Activated T-helper 17 cell treated with anti-CD3 and anti-CD28 coated beads, Interleukin-2, amount 50 U/mL, for 72 hours (primary cell): ENCODE measurements around the gene CETP. TPM values are rescaled to one million over a fixed set of nuclear protein-coding genes. Genes with fewer than 3 reads are reported as not detected.
"Not testable (repeated sequence)": the region's sequence is repeated elsewhere in the genome, so short reads cannot be mapped to it uniquely, and the experiment has no call there.

Source experiments
- ATAC-seq: fragments of 150-1000 bp; cut with Tn5 transposase; replicated peaks from 2 replicates; pipeline ENCODE4 v1.10.0; 2021; ENCODE audit warnings: mild to moderate bottlenecking, moderate library complexity
- H3K27ac Mint-ChIP-seq: one replicate; pipeline ENCODE4 v1.8.0; 2022; ENCODE audit warnings: mixed read lengths
- H3K27me3 Mint-ChIP-seq: one replicate; pipeline ENCODE4 v1.8.0; 2022; ENCODE audit warnings: mixed read lengths
- H3K36me3 Mint-ChIP-seq: one replicate; pipeline ENCODE4 v1.8.0; 2022; ENCODE audit warnings: low read depth, mild to moderate bottlenecking, mixed read lengths
- H3K4me1 Mint-ChIP-seq: one replicate; pipeline ENCODE4 v1.8.0; 2022; ENCODE audit warnings: mixed read lengths
- H3K4me3 Mint-ChIP-seq: one replicate; pipeline ENCODE4 v1.8.0; 2022; ENCODE audit warnings: mild to moderate bottlenecking, mixed read lengths
- H3K9me3 Mint-ChIP-seq: one replicate; pipeline ENCODE4 v1.8.0; 2022; ENCODE audit warnings: mixed read lengths
- total RNA-seq, 2 donors: library from RNA; stranded (reverse); gene quantifications; one replicate each; pipeline ENCODE4 v1.2.3, GENCODE V29; 2022

CETP gene
- total RNA-seq, 2 donors from 2014 or later: not detected

GRCh38 chr16:56977216-56977615 is 15.5 kb downstream of the CETP start:
- Mint-ChIP-seq H3K9me3 (no peaks in the 10 kb centered on the region), H3K36me3 (peaks cover 9% of the 10 kb centered on the region), H3K27ac (no peak overlapping the region)

DNA sequence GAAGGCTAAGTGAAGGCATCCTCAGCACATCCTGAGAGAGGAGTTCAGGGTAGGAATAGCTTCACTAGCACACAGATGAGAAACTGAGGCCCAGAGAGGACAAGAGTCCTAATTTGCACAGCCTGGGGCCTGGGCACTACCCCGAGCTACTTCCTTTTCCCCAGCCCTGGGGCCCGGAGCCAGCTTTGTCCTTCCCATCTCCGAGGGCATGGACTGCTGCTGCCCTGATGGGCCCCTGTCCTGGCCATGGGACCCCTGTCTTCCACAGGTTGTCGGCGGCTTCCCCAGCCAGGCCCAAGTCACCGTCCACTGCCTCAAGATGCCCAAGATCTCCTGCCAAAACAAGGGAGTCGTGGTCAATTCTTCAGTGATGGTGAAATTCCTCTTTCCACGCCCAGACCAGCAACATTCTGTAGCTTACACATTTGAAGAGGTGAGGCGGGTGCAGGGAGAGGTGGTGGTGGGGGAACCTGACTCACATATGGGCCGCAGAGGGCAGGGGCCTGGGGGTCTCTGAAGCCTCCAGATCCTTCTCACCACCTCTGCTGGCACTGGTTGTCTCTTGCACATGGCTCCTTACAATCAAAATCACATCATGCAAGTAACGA is 16.2 kb downstream of the CETP start:
- H3K4me1 Mint-ChIP-seq: peaks cover 37% of the 10 kb centered on the region
- peaks cover 16% of the 10 kb centered on the region for H3K36me3 Mint-ChIP-seq
- no peak overlapping the region for H3K27ac Mint-ChIP-seq
- H3K4me3 Mint-ChIP-seq: no peak overlapping the region
- no peaks in the 10 kb centered on the region for H3K9me3 Mint-ChIP-seq
- no peaks in the 10 kb centered on the region for H3K27me3 Mint-ChIP-seq
- ATAC-seq: no peak

More at GRCh38 chr16:56977216-56977615, 15.5 kb downstream of the CETP start:
- Mint-ChIP-seq H3K27me3 (no peaks in the 10 kb centered on the region), H3K4me1 (peaks cover 30% of the 10 kb centered on the region), H3K4me3 (no peak overlapping the region)
- ATAC-seq: no peak

GRCh38 chr16:56980201-56980535 is 18.4 kb downstream of the CETP start:
- no peak overlapping the region for H3K4me3 Mint-ChIP-seq
- H3K27ac Mint-ChIP-seq: no peak overlapping the region
- no peaks in the 10 kb centered on the region for H3K9me3 Mint-ChIP-seq
- H3K4me1 Mint-ChIP-seq: peaks cover 30% of the 10 kb centered on the region
- peaks cover 37% of the 10 kb centered on the region for H3K36me3 Mint-ChIP-seq
- no peaks in the 10 kb centered on the region for H3K27me3 Mint-ChIP-seq
- no peak for ATAC-seq

DNA sequence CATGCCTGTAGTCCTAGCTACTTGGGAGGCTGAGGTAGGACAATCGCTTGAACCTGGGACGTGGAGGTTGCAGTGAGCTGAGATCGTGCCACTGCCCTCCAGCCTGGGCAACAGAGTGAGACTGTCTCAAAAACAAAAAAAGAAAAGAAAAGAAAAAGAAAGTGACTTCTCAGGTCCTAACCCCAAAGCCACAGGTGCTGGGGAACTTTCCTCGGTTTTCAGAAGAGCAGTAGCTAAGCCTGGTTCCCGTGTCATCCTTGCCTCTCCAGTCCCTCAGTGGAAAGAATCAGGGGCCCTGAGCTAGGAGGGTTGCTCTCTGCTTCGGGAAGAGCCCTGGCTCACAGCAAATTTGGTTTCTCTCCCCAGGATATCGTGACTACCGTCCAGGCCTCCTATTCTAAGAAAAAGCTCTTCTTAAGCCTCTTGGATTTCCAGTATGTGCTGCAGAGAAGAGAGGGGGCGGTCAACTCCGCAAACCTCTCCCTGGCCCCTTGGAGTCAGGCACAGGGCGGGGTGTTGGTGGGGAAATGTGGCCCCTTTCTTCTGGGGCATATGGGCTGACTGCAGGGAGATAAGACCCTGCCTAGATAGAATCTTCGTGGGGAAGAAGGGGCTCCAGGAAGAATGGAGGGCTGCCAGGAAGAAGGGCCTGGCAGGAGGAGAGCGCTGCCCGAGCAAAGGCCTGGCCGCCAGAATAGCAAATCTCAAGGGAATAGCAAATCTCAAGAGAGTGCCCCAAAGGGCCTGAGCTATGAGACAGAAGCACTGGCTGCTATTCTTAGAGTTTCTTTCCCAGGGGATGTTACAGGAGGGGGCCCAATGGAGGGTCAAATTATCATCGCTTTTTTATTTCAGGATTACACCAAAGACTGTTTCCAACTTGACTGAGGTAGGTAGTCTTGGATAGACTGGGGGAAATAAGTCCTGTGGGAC is 19.3 kb downstream of the CETP start:
- Mint-ChIP-seq H3K27me3 (no peaks in the 10 kb centered on the region), H3K27ac (peak overlapping the region; percentile 95), H3K4me3 (no peak overlapping the region), H3K9me3 (no peaks in the 10 kb centered on the region), H3K36me3 (peaks cover 46% of the 10 kb centered on the region), H3K4me1 (peaks cover 29% of the 10 kb centered on the region)
- no peak for ATAC-seq

DNA sequence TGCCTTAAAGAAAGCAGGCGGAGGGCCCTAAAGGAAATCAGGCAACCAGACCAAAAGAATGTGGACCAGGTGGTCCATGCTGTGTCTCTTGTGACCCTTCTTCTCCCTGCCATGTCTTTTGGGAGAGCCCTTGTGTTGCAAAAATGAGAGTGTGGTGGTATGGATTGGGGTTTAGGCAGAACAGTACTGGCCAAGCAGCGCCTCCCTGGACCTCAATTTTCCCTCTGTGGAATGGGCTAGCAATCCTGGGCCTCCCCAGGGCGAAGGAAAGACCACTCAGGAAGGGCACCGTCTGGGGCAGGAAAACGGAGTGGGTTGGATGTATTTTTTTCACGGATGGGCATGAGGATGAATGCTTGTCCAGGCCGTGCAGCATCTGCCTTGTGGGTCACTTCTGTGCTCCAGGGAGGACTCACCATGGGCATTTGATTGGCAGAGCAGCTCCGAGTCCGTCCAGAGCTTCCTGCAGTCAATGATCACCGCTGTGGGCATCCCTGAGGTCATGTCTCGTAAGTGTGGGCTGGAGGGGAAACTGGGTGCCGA is 20.1 kb downstream of the CETP start:
- peak overlapping the region; percentile 95 for H3K27ac Mint-ChIP-seq
- peaks cover 51% of the 10 kb centered on the region for H3K36me3 Mint-ChIP-seq
- peaks cover 29% of the 10 kb centered on the region for H3K4me1 Mint-ChIP-seq

DNA sequence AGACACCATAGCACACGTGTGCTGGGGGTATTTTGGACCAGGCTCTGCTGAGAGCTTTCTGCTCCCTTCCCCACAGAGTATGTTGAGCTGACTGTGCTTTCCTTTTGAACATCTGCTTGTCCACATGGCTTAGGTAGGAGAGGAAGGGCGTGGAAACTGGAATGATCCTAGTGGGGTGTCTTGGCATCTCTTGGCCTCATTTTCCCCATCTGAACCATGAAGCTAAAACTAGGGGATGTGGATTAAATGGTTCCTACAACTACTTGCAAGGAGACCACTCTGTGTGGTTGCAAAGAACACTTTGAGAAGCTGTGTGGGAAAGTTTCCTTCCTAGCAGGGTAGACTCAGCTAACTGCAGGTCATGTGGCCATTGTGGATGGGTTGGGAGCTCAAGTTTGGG is 20.9 kb downstream of the CETP start:
- Mint-ChIP-seq H3K36me3 (peaks cover 60% of the 10 kb centered on the region), H3K4me1 (peaks cover 36% of the 10 kb centered on the region), H3K4me3 (no peak overlapping the region), H3K27me3 (no peaks in the 10 kb centered on the region), H3K9me3 (no peaks in the 10 kb centered on the region), H3K27ac (peak overlapping the region; percentile 95)
- ATAC-seq: no peak

More for the DNA sequence above, 20.1 kb downstream of the CETP start:
- Mint-ChIP-seq H3K9me3 (no peaks in the 10 kb centered on the region), H3K27me3 (no peaks in the 10 kb centered on the region), H3K4me3 (no peak overlapping the region)
- ATAC-seq: no peak

GRCh38 chr16:56983211-56983751 is 21.5 kb downstream of the CETP start:
- H3K4me1 Mint-ChIP-seq: peaks cover 42% of the 10 kb centered on the region
- no peak for ATAC-seq
- H3K4me3 Mint-ChIP-seq: no peak overlapping the region
- peaks cover 66% of the 10 kb centered on the region for H3K36me3 Mint-ChIP-seq
- H3K9me3 Mint-ChIP-seq: no peaks in the 10 kb centered on the region
- no peaks in the 10 kb centered on the region for H3K27me3 Mint-ChIP-seq
- H3K27ac Mint-ChIP-seq: peak overlapping the region; percentile 95

GRCh38 chr16:56984639-56985038 is 22.9 kb downstream of the CETP start:
- Mint-ChIP-seq H3K27me3 (no peaks in the 10 kb centered on the region), H3K36me3 (peaks cover 79% of the 10 kb centered on the region), H3K4me3 (peak overlapping the region; percentile 90), H3K27ac (peak overlapping the region; percentile 95), H3K4me1 (peaks cover 44% of the 10 kb centered on the region), H3K9me3 (no peaks in the 10 kb centered on the region)
- no peak for ATAC-seq

GRCh38 chr16:56985288-56985961 is 23.7 kb downstream of the CETP start:
- ATAC-seq: no peak
- no peaks in the 10 kb centered on the region for H3K9me3 Mint-ChIP-seq
- H3K4me3 Mint-ChIP-seq: peak overlapping the region; percentile 90
- H3K4me1 Mint-ChIP-seq: peaks cover 44% of the 10 kb centered on the region
- peak overlapping the region; percentile 95 for H3K27ac Mint-ChIP-seq
- H3K27me3 Mint-ChIP-seq: no peaks in the 10 kb centered on the region
- peaks cover 87% of the 10 kb centered on the region for H3K36me3 Mint-ChIP-seq

DNA sequence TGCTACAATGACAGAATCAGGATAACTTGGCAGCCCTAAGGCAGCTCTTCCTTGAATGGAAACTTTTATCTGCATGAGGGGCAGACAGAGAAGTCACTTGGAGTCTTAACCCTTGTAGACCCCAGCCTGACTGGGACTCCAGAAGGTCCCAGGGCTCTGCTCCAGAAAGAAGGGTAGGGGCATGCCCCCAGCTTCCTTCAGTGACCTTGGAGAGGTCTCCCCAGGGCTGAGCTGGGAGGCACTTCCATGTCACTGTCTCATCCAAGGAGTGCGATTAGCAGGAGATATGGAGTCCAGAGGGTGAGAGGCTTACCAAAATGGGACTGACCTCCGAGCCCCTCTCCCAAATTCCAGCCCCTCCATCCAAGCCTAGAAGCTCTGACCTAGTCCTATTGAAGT is 24.2 kb downstream of the CETP start:
- Mint-ChIP-seq H3K9me3 (no peaks in the 10 kb centered on the region), H3K4me1 (peaks cover 44% of the 10 kb centered on the region), H3K4me3 (peak overlapping the region; percentile 90), H3K27ac (peak overlapping the region; percentile 95), H3K36me3 (peaks cover 92% of the 10 kb centered on the region), H3K27me3 (no peaks in the 10 kb centered on the region)
- ATAC-seq: no peak

DNA sequence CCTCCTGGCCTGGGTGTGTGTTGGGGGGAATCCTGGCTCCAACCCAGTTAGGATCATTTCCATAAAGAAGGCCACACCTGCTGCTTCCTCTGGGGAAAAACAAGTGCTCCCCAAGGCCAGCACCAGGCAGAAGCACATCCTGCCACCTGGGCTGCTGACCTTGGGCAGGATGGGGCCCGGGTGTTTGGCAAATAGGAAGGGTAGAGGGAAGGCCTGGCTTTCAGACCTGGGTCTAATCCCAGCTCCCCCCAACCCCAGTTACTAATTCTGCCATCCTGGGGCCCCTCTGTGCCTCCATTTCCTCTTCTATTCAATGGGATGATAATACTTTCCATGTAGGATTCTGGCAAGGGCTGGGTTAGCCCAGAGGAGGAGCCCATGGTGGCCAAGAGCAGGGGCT is 24.6 kb downstream of the CETP start:
- peaks cover 44% of the 10 kb centered on the region for H3K4me1 Mint-ChIP-seq
- no peaks in the 10 kb centered on the region for H3K9me3 Mint-ChIP-seq
- peak overlapping the region; percentile 90 for H3K4me3 Mint-ChIP-seq
- no peaks in the 10 kb centered on the region for H3K27me3 Mint-ChIP-seq
- no peak for ATAC-seq
- peaks cover 96% of the 10 kb centered on the region for H3K36me3 Mint-ChIP-seq
- H3K27ac Mint-ChIP-seq: peak overlapping the region; percentile 95

DNA sequence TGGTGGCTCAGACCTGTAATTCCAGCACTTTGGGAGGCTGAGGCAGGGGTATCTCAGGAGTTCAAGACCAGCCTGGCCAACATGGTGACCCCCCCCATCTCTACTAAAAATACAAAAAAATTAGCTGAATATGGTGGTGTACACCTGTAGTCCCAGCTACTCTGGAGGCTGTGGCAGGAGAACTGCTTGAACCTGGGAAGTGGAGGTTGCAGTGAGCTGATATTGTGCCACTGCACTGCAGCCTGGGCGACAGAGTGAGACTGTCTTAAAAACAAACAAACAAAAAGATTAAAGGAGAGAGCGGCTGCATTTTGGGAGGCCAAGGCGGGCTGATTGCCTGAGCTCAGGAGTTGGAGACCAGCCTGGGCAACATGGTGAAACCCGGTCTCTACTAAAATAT is 25.2 kb downstream of the CETP start:
- peaks cover 48% of the 10 kb centered on the region for H3K4me1 Mint-ChIP-seq
- not testable (repeated sequence) for H3K9me3 Mint-ChIP-seq, H3K27me3 Mint-ChIP-seq, ATAC-seq
- H3K36me3 Mint-ChIP-seq: peaks cover 96% of the 10 kb centered on the region
- peak overlapping the region; percentile 95 for H3K27ac Mint-ChIP-seq
- H3K4me3 Mint-ChIP-seq: peak overlapping the region; percentile 90

DNA sequence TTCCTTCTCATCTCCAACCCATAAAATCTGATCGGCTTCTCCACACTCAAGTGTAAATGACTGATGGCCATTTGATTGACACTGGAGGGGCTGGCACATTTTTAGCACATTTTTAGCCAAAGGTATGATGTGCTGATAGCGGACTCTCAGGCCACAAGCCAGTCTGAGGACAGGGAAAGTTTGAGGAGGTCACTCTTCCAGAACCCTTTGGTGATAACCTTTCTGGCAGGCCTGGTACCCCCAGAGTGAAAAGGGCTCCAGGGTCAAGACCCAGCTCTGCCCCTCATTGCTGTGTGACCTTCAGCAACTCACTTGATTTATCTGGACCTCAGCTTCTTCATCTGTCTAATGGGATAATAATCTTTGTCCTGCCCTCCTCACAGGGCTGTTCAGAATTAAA is 25.9 kb downstream of the CETP start:
- peaks cover 43% of the 10 kb centered on the region for H3K4me1 Mint-ChIP-seq
- H3K27ac Mint-ChIP-seq: peak overlapping the region; percentile 95
- no peaks in the 10 kb centered on the region for H3K27me3 Mint-ChIP-seq
- H3K9me3 Mint-ChIP-seq: no peaks in the 10 kb centered on the region
- ATAC-seq: no peak
- peak overlapping the region; percentile 90 for H3K4me3 Mint-ChIP-seq
- H3K36me3 Mint-ChIP-seq: peaks cover 96% of the 10 kb centered on the region
